Measurements from ENCODE around the gene GNL1.
"Not testable (repeated sequence)": the region's sequence is repeated elsewhere in the genome, so short reads cannot be mapped to it uniquely, and the experiment has no call there.

GNL1 gene

DNA sequence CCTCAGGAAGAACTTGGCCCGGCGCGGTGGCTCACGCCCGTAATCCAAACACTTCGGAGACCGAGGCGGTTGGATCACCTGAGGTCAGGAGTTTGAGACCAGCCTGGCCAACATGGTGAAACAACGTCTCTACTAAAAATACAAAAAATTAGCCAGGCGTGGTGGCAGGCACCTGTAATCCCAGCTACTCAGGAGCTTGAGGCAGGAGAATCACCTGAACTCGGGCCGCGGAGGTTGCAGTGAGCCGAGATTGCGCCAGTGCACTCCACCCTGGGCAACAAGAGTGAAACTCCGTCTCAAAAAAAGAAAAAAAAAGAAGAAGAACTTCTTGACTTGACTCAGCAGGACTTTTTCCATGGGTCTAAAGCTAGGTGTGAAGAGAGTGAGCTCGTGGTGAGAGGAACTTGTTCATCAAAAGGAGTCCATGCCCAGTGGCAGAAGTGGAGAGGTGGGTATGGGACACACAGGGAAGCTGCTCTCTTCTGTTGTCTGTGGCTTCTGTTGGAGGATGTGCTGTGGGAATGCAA, 26.9 kb downstream of the GNL1 start:
- peak; percentile 72 for DNase-seq

DNA sequence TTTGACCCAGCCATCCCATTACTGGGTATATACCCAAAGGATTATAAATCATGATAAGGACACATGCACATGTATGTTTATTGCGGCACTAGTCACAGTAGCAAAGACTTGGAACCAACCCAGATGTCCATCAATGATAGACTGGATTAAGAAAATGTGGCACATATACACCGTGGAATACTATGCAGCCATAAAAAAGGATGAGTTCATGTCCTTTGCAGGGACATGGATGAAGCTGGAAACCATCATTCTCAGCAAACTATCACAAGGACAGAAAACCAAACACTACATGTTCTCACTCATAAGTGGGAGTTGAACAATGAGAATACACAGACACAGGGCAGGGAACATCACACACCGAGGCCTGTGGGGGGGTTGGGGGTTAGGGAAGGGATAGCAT, 29.8 kb downstream of the GNL1 start:
- not testable (repeated sequence) for DNase-seq

DNA sequence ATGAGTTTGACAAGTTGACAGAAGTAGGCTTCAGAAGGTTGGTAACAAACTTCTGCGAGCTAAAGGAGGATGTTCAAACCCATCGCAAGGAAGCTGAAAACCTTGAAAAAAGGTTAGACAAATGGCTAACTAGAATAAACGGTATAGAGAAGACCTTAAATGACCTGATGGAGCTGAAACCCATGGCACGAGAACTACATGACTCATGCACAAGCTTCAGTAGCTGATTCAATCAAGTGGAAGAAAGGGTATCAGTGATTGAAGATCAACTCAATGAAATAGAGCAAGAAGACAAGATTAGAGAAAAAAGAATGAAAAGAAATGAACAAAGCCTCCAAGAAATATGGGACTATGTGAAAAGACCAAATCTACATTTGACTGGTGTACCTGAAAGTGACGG, 34.3 kb downstream of the GNL1 start:
- DNase-seq: not testable (repeated sequence)

DNA sequence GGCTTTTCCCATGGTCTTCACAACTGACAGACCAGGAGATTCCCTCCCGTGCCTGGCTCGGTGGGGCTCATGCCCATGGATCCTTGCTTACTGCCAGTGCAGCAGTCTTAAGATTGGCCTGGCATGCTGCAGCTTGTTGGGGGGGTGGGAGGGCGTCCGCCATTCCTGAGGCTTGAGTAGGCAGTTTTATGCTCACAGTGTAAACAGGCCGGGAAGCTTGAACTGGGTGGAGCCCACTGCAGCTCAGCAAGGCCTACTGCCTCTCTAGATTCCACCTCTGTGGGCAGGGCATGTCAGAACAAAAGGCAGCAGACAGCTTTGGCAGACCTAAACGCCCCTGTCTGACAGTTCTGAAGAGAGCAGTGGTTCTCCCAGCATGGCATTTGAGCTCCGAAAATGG, 35.2 kb downstream of the GNL1 start:
- not testable (repeated sequence) for DNase-seq

DNA sequence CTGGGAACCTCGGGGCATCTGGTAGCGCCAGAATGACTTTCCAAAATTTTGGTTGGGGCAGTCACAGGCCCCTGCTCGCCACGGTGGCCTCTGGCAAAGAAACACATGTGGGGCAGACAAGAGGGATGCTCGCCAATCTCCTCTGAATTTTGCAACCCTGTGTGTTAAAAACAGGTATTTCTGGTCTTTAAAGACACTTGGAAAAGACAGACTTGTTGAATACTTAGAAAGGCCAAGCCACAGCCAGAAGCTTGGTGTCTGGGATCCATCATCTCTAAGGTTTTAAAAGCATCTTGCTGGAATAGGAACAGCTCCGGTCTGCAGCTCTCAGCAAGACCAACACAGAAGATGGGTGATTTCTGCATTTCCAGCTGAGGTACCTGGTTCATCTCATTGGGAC, 35.8 kb downstream of the GNL1 start:
- DNase-seq: no peak

- peak; percentile 74 for DNase-seq
Observed at GRCh38 chr6:30518505-30519145, 37.7 kb downstream of the GNL1 start.

DNA sequence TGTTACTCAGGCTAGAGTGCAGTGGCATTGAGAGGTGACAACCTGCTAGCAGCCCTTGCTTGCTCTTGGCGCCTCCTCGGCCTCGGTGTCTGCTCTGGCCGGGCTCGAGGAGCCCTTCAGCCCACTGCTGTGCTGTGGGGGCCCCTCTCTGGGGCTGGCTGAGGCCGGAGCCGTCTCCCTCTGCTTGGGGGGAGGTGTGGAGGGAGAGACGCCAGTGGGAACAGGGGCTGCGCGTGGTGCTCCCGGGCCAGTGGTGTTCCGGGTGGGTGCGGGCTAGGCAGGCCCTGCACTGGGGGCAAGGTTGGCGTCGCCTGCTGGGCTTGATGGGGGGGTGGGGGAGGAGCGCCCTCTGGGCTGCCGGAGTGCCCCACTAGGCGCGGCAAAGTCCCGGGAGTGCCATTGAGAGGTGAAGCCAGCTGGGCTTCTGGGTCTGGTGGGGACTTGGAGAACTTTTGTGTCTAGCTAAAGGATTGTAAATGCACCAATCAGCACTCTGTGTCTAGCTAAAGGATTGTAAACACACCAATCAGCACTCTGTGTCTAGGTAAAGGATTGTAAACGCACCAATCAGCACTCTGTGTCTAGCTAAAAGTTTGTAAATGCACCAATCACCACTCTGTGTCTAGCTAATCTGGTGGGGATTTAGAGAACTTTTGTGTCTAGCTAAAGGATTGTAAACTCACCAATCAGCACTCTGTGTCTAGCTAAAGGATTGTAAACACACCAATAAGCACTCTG, 38.4 kb downstream of the GNL1 start:
- not testable (repeated sequence) for DNase-seq

- DNase-seq: not testable (repeated sequence)
Observed at GRCh38 chr6:30516754-30517076, 39.6 kb downstream of the GNL1 start.

GRCh38 chr6:30515944-30516753, 40.1 kb downstream of the GNL1 start:
- DNase-seq: peak; percentile 94

- no peak for DNase-seq
Observed at GRCh38 chr6:30515106-30515505, 41.2 kb downstream of the GNL1 start.

GRCh38 chr6:30513451-30513850, 42.8 kb downstream of the GNL1 start:
- no peak for DNase-seq

GRCh38 chr6:30511169-30511546, 45.1 kb downstream of the GNL1 start:
- DNase-seq: no peak

DNA sequence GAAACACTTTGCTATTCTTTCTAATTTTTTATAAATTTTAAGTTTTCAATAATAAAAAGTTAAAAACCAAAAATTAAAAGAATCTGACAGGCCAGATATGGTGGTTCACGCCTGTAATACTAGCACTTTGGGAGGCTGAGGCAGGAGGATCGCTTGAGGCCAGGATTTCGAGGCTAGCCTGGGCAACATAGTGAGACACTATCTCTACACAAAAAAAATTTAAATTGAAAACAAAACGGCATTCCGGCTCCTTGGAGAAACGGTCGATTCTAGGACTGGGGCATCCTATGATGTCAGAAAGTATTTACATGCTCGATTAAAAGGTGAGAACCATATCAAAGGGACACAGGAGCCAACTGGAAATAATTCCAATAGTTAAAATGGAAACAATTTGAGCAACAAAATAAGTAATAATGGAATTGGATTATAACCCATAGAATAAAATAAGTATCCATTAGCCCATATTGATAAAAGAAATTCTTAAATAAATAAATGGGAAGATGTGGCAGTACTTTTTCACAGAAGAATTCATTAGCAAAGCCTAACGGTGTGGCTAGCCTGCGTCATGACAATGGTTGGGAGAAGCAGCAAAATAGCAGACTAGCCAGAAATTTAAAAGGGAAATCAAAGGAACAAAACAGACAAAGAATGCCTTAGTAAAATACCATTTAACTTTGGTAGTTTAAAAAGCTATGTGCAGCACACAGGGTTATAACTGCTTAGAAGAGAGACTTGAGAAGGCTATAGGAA, 45.7 kb downstream of the GNL1 start:
- no peak for DNase-seq

DNA sequence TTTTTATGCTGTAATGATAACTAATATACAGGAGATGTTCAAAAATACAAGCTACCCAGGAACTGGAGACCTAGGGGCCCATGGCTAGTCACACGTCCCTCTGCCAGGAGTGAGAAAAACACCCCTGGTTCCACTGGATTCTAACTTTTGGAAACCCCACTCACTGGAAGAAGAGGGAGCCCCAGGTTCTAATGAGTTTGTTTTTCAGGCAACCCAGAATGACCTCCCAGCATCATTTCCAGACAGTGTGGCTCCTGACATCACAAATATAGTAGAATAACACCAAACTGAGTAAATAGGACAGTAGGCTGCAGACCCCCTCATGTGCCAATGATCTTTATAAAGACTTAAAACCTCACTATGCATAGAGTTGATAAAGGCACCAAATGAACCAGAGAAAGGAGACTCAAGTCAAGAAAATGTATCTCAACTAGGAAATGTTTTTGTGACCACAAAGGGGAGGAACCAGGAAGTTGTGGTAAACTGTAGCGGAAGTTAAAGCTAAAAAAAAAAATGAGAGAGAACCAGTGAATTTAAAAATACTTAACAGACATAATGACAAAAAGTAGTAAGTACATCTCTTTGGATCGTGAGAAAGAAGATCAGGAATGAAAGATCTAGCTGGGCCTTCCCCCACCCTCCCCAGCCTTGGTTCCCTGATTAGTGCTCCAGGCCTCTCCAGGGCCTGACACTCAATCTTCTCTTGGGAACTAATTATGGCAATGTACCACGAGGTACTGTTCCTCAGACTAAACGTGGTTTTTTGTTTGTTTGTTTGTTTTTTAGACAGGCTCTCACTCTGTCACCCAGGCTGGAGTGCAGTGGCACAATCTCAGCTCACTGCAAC, 47.2 kb downstream of the GNL1 start:
- DNase-seq: no peak

DNA sequence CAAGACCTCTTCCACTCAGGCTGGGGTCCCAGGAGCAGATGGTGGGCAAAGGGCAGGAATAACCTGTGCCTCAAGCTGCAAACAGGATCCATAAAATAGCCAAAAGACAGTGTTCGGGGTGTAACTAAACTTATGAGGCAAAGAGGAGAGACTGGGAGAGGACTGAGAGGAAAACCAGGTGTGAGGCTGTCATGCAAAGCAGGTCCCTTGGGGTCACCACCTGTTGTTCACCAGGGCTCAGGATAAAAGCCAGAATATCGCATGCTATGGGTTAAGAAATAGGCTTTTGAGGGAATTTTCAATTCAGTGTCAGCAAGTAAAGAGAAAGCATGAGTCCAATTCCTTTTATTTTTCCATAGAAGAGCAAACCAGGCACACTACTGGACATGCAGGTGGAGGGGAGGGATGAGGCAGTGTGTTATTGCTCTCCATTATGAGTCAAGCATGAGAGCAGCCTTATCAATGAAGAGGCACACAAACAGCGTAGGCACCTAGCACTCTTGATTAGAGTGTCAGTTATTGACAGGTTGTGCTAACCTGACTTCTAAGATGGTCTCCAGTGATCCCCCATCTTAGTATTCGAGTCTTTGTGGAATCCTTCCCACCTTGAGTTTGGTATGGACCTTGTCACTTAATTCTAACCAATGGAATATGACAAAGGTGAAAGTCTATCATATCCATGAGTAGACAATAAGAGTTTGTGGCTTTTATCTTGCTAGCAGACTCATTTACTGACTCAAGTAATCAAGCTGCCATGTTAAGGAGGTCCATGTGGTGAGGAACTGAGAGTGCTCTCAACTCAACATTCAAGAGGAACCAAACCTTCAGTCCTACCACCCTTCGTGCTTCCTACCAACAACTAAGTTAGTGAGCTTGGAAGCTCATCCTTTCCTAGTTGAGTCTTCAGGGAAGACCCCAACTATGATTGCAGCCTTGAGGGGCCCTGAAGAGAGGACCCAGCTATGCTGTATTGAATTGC, 48.2 kb downstream of the GNL1 start:
- no peak for DNase-seq

- no peak for DNase-seq
Observed at GRCh38 chr6:30500421-30501355, 55.6 kb downstream of the GNL1 start.

DNA sequence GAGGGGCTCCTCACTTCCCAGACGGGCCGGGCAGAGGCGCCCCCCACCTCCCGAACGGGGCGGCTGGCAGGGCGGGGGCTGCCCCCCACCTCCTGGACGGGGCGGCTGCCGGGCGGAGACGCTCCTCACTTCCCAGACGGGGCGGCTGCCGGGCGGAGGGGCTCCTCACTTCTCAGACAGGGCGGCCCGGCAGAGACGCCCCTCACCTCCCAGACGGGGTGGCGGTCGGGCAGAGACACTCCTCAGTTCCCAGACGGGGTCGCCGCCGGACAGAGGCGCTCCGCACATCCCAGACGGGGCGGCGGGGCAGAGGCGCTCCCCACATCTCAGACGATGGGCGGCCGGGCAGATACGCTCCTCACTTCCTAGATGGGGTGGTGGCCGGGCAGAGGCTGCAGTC, 57.6 kb downstream of the GNL1 start:
- DNase-seq: not testable (repeated sequence)

- DNase-seq: no peak
Observed at GRCh38 chr6:30497714-30498113, 58.6 kb downstream of the GNL1 start.

GRCh38 chr6:30497261-30497599, 59.1 kb downstream of the GNL1 start:
- not testable (repeated sequence) for DNase-seq

DNA sequence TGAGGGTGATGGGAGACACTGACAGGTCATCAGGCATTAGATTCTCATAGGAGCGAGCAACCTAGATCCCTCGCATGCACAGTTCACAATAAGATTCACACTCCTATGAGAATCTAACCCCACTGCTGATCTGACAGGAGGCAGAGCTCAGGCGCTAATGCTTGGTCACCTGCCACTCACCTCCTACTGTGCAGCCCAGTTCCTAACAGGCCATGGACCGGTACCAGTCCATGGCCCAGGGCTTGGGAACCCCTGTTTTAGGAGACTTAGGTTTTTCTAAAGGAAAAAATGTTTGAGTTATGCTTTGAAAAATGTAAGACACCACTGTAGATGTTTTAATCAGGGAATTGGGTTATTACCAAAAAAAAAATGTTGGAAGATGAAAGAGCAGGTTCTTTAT, 60.3 kb downstream of the GNL1 start:
- no peak for DNase-seq
